GM12801 (cell line): ENCODE data around the gene CAPN13.

Source experiments
- TF ChIP-seq, protein P1 (sequence below): IDR thresholded peaks from one replicate; pipeline ENCODE4 v1.5.1; 2011; ENCODE audit warnings: control low read depth; ENCODE audit not compliant: insufficient read length; ENCODE audit errors: extremely low read depth

The CAPN13 gene

DNA sequence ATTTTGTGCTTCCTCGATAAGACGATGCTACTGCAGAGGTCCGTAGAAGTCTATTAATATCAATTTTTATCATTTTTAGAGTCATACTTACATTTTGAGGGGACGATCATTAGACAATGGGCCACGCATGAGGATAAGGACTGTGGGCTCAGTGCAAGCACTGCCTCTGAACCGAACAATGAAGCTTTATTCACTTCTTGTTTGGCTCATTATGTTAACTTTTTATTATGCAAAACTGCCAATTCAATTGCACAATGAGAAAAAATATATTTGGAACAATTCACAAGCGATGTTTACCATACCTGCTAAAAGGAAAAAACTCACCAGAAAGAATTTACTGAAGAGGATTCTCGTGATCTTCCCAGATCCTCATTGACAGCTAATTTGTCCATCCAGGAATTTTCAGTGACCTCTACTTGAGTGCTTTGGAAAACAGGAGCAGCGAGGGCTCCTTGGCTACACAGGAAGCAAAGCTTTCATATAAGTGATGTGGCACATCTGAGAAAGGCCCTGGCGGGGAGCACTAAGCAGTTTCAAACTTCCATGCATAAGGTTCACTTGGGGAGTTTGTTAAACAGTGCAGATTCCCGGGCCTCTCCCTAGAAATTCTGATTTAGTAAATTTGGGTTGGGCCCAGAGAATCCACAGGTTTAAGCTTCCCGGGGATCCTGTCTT, 13.3 kb upstream of the CAPN13 start:
- TF ChIP-seq, protein P1, sequence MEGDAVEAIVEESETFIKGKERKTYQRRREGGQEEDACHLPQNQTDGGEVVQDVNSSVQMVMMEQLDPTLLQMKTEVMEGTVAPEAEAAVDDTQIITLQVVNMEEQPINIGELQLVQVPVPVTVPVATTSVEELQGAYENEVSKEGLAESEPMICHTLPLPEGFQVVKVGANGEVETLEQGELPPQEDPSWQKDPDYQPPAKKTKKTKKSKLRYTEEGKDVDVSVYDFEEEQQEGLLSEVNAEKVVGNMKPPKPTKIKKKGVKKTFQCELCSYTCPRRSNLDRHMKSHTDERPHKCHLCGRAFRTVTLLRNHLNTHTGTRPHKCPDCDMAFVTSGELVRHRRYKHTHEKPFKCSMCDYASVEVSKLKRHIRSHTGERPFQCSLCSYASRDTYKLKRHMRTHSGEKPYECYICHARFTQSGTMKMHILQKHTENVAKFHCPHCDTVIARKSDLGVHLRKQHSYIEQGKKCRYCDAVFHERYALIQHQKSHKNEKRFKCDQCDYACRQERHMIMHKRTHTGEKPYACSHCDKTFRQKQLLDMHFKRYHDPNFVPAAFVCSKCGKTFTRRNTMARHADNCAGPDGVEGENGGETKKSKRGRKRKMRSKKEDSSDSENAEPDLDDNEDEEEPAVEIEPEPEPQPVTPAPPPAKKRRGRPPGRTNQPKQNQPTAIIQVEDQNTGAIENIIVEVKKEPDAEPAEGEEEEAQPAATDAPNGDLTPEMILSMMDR = no peak

DNA sequence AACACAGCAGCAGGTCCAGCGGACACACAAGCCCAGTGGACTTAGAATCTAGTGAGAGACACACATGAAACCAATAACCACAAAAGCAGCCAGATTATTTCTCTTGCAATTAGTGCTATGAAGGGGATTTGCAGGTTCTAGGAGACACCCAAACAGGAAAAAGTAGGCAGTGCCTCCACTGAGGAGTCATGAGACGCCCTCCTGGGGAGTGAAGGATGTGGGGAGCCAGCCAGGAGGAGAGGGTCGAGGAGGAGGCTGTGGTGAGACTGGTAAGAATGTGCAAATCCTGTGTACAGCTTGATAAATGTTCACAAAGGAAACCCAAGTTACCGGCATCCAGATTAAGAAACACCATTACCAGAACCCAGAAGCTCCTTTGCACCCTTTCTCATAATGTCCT, 2.7 kb upstream of the CAPN13 start:
- TF ChIP-seq, protein P1 = no peak

DNA sequence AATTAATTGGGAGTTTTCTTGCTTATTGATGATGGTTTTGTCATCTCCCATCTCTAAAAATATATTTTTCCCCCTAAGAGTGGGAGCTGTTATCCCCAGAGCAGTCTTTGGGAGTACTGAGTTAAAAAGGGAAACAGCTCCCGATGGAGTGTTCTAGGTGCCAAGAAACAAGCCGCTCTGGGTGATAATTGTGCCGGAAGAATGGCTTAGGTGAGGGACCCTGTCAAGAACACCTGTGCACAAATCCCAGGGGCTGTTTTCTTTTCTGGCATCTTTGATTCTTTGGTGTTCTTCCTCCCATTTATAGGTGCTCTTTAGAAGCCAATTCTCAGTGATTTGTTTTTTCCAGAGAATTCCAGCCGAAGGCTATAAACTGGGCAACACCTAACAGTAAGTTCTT, 1.4 kb upstream of the CAPN13 start:
- TF ChIP-seq, protein P1 = no peak

DNA sequence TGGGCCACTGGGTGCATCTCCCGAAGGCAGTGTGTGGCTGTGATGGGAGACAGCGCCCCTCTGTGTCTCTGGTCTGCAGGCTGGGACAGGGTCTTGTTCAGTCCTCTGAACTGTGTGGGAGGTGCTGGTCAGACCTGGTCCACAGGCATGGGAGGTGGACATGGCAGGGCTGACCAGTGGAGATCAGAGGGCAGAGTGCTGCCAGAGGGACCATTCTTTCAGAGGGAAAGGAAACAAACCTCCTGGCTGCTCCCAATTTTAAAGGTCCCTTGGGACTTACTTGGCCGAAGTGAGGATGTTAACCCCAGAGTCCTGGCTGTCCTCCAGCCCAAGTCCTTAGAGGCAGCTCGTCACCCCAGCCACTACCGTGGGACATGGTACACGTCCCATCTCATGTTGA, 4.0 kb downstream of the CAPN13 start:
- TF ChIP-seq, protein P1 = no peak

DNA sequence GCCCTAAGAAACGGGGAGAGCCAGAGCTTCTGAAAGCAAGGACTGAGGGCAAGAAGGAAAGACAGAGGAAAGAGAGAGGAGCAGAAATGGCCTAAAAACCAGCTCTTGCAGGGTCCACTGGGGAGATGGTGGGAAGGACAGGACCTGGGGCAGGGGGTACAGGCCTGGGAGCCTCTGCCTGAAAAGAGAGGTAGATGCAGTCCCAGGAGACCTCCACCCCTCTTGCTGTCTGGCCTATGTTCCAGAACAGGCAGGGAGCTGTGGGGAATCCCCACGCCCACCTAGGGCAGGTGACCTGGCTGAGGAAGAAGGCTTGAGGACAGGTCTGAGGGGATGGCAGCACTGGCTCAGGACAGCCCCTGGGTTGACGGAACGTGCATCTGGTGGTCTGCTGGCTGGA, 4.6 kb downstream of the CAPN13 start:
- TF ChIP-seq, protein P1 = no peak

DNA sequence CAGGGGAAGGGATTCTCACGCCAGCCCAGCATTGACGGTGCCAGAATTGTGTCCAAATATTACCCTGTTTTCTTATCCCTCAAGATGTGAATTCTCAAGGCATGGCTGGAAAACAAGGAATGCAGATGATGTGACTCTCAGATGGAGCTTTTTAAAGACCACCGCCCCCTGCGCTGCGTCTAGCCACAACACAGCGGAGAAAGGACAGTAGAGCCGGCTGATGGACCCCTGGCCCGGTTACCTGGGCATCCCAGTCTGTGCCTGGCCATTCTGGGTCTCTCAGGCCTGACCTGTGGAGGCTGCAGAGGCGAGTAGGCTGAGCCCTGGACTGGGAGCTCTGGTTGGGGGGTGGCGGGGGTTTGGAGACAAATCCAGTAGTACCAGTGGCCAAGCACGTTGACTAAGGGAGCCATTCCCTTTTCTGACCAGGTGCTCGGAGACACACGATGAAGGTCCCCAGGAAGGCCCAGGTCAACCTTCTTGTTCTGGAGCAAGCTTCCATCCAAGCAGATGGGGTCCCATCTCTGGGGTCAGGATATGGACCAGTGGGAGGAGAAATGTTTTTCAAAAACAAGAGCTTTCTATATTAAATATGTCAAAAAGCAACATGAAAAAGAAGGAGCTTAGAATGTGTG, 5.3 kb downstream of the CAPN13 start:
- TF ChIP-seq, protein P1 = no peak

DNA sequence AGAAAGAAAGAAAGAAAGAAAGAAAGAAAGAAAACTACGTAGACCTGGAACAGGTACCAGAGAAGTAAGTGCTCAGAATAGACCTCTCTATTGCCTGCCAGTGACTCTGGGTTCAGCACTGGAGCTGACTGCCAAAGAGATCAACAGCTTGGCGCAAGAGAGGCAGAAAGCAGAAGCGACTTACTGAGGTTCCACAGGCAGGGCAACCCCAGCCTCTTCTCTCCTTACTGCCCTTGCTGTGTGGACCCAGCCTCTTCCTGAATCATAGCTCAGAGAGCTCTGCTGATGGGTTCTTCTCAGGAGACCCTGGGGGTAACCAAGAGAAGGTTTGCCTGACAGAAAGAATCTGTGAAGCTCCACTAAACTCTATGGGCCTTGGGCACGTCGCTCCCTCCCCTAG, 7.1 kb downstream of the CAPN13 start:
- TF ChIP-seq, protein P1 = no peak
